Hepatocyte (in vitro differentiated cells): ENCODE measurements around the gene CFAP221. TPM values are rescaled to one million over a fixed set of nuclear protein-coding genes. Genes with fewer than 3 reads are reported as not detected.

Source experiments
- DNase-seq: peaks from one replicate; pipeline ENCODE4 v3.0.0-alpha.2; 2016; ENCODE audit warnings: low spot score
- H2AFZ ChIP-seq: fragments of 200-600 bp; sonication (generic); 2 replicates; pipeline ENCODE4 v1.6.0; 2016; ENCODE audit warnings: antibody characterized with exemption, mild to moderate bottlenecking
- H3K27ac ChIP-seq: fragments of 200-600 bp; sonication (generic); 2 replicates; pipeline ENCODE4 v1.5.1; 2016; ENCODE audit warnings: mild to moderate bottlenecking
- H3K27me3 ChIP-seq: fragments of 200-600 bp; sonication (generic); 2 replicates; pipeline ENCODE4 v1.6.1; 2016
- H3K36me3 ChIP-seq: fragments of 200-600 bp; sonication (generic); replicated peaks from 2 replicates; pipeline ENCODE4 v1.5.1; 2016; ENCODE audit warnings: low read depth; ENCODE audit not compliant: insufficient read depth
- H3K4me1 ChIP-seq: fragments of 200-600 bp; sonication (generic); 2 replicates; pipeline ENCODE4 v1.5.1; 2016; ENCODE audit warnings: mild to moderate bottlenecking, moderate library complexity; ENCODE audit not compliant: insufficient read depth
- H3K4me2 ChIP-seq: fragments of 200-600 bp; sonication (generic); 2 replicates; pipeline ENCODE4 v1.6.0; 2016
- H3K4me3 ChIP-seq: fragments of 200-600 bp; sonication (generic); 2 replicates; pipeline ENCODE4 v1.5.1; 2016; ENCODE audit warnings: mild to moderate bottlenecking
- H3K79me2 ChIP-seq: fragments of 200-600 bp; sonication (generic); 2 replicates; pipeline ENCODE4 v1.6.0; 2017; ENCODE audit warnings: mild to moderate bottlenecking
- H3K9me2 ChIP-seq: fragments of 200-600 bp; sonication (generic); replicated peaks from 2 replicates; pipeline ENCODE4 v1.6.0; 2017; ENCODE audit warnings: mild to moderate bottlenecking; ENCODE audit not compliant: insufficient read depth
- H3K9me3 ChIP-seq: fragments of 200-600 bp; sonication (generic); 2 replicates; pipeline ENCODE4 v1.5.1; 2016; ENCODE audit warnings: low read depth, mild to moderate bottlenecking
- H4K20me1 ChIP-seq: fragments of 200-600 bp; sonication (generic); 2 replicates; pipeline ENCODE4 v1.6.0; 2016; ENCODE audit warnings: mild to moderate bottlenecking; ENCODE audit not compliant: insufficient read depth, poor library complexity, severe bottlenecking
- EZH2 ChIP-seq: fragments of 200-600 bp; sonication (generic); IDR thresholded peaks from 2 replicates; pipeline ENCODE4 v1.6.1; 2016; ENCODE audit warnings: antibody characterized with exemption, mild to moderate bottlenecking, borderline replicate concordance
- EZH2phosphoT487 ChIP-seq: fragments of 200-600 bp; sonication (generic); IDR thresholded peaks from one replicate; pipeline ENCODE4 v1.6.1; 2018; ENCODE audit warnings: antibody characterized with exemption, mild to moderate bottlenecking, low read depth, moderate library complexity; ENCODE audit not compliant: unreplicated experiment, severe bottlenecking
- WGBS: methylation state at CpG from one replicate; pipeline ENCODE4 v1.1.6; 2016; ENCODE audit warnings: low lambda C conversion rate; ENCODE audit errors: missing lambda C conversion rate; 5-methylcytosine and 5-hydroxymethylcytosine counted together
- polyA plus RNA-seq: library from polyadenylated mRNA; unstranded; fragments of >200 nt; fragmentation: Nextera tagmentation; extraction: Ambion mirVana; gene quantifications from 2 replicates; pipeline ENCODE4 v1.2.1, GENCODE V29; 2016
- total RNA-seq: library from RNA; depleted of rRNA; stranded (reverse); fragments of >200 nt; gene quantifications from 2 replicates; pipeline ENCODE4 v1.2.3, GENCODE V29; 2014
- TF ChIP-seq, protein P1 (sequence below): fragments of 200-600 bp; sonication (generic); IDR thresholded peaks from 2 replicates; pipeline ENCODE4 v1.5.1; 2016; ENCODE audit warnings: antibody characterized with exemption, mild to moderate bottlenecking; ENCODE audit not compliant: poor library complexity

The CFAP221 gene
- total and polyA plus RNA-seq, 2 experiments from 2014 or later: 3.3 to 3.4 TPM

DNA sequence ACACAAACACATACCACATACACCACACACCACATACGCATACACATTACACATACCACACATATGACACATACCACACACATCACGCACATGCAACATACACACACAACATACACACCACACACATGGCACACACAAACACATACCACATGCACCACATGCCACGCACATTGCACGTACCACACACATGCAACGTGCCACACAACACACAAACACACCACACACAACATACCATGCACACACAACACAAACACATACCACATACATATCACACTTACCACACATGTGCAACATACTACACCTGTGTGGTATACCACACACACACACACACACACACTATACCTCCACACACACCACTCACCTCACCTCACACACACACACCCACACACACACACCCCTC lies 149.7 kb downstream of the CFAP221 start:
- no peak for DNase-seq
- H3K27me3 ChIP-seq: no peaks in the 10 kb centered on the region
- TF ChIP-seq EZH2 (no peak), EZH2phosphoT487 (no peak)
- TF ChIP-seq, protein P1, sequence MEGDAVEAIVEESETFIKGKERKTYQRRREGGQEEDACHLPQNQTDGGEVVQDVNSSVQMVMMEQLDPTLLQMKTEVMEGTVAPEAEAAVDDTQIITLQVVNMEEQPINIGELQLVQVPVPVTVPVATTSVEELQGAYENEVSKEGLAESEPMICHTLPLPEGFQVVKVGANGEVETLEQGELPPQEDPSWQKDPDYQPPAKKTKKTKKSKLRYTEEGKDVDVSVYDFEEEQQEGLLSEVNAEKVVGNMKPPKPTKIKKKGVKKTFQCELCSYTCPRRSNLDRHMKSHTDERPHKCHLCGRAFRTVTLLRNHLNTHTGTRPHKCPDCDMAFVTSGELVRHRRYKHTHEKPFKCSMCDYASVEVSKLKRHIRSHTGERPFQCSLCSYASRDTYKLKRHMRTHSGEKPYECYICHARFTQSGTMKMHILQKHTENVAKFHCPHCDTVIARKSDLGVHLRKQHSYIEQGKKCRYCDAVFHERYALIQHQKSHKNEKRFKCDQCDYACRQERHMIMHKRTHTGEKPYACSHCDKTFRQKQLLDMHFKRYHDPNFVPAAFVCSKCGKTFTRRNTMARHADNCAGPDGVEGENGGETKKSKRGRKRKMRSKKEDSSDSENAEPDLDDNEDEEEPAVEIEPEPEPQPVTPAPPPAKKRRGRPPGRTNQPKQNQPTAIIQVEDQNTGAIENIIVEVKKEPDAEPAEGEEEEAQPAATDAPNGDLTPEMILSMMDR: no peak
- H3K4me2 ChIP-seq: no peak overlapping the region
- H3K9me2 ChIP-seq: no peaks in the 10 kb centered on the region
- H3K4me1 ChIP-seq: peaks cover 16% of the 10 kb centered on the region
- 95% methylated on average over 5 of the region's 5 CpGs for WGBS
- H3K36me3 ChIP-seq: no peaks in the 10 kb centered on the region
- no peak overlapping the region for H3K4me3 ChIP-seq
- H3K9me3 ChIP-seq: no peaks in the 10 kb centered on the region
- H3K27ac ChIP-seq: no peak overlapping the region
- no peaks in the 10 kb centered on the region for H3K79me2 ChIP-seq
- no peaks in the 10 kb centered on the region for H4K20me1 ChIP-seq
- no peak overlapping the region for H2AFZ ChIP-seq

DNA sequence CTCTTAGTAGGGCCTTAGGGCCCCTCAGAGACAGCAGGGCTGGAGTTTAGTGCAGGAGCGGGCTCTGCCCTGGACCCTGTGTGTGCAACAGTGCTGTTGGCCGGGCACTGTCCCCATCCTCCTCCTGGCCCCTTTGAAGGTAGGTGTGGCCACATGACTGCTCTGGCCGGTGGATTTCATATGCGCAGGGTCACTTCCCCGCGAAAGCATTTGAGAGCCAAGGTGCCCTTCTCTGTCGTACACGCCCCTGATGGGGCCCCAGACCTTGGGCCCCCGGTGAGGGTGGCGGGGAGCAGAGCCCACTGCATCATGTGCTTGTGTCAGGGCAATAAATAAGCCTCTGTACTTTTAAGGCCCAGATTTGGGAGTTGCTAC lies 150.2 kb downstream of the CFAP221 start:
- H3K36me3 ChIP-seq: no peaks in the 10 kb centered on the region
- no peaks in the 10 kb centered on the region for H3K9me2 ChIP-seq
- no peaks in the 10 kb centered on the region for H3K9me3 ChIP-seq
- H3K4me2 ChIP-seq: peak overlapping the region; percentile 58
- DNase-seq: no peak
- no peak overlapping the region for H3K4me3 ChIP-seq
- no peaks in the 10 kb centered on the region for H3K27me3 ChIP-seq
- no peaks in the 10 kb centered on the region for H3K79me2 ChIP-seq
- peak overlapping the region; percentile 1 for H2AFZ ChIP-seq
- no peaks in the 10 kb centered on the region for H4K20me1 ChIP-seq
- H3K27ac ChIP-seq: peak overlapping the region; percentile 26
- no peak for TF ChIP-seq EZH2
- TF ChIP-seq, protein P1: no peak
- no peak for TF ChIP-seq EZH2phosphoT487
- H3K4me1 ChIP-seq: peaks cover 16% of the 10 kb centered on the region
- WGBS: 78% methylated on average over 8 of the region's 10 CpGs

DNA sequence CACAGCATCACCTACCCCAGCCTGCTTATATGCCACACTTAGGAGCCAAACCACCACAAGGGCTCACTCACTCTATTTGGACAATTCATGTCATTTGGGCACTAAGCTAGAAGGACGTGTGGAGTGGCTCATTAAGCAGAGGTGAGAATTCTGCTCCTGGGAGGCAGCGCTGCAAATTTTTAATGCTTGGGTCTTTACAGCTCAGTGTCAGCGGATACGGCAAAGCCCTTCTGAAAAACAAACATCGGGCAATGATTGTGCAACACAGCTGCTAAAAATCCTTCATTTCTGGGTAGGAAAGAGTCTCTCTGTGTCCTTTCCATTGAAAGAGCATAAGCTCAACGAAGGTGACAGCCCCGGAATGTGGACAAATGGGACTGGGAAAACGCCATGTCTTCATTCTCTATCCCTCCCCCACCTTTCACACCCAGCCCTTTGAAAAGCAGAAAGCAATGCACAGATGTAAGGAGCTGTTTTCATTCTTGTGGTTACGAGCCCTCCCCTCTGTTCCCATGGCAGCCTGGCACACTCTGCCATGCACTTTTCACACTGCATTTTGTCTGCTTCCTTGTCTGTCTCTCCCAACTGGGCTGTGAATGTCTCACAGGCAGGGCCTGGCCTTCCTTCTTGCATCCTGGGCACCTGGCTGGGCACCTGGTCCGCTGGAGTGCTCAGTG lies 150.7 kb downstream of the CFAP221 start:
- H3K79me2 ChIP-seq: no peaks in the 10 kb centered on the region
- H4K20me1 ChIP-seq: no peaks in the 10 kb centered on the region
- no peak for DNase-seq
- WGBS: 34% methylated on average over 10 of the region's 10 CpGs
- H3K27ac ChIP-seq: peak overlapping the region; percentile 26
- H3K4me2 ChIP-seq: peak overlapping the region; percentile 58
- H3K9me3 ChIP-seq: no peaks in the 10 kb centered on the region
- H3K27me3 ChIP-seq: no peaks in the 10 kb centered on the region
- H3K36me3 ChIP-seq: no peaks in the 10 kb centered on the region
- H3K4me3 ChIP-seq: no peak overlapping the region
- TF ChIP-seq EZH2phosphoT487 (no peak), EZH2 (no peak)
- TF ChIP-seq, protein P1: no peak
- peak overlapping the region; percentile 1 for H2AFZ ChIP-seq
- peaks cover 16% of the 10 kb centered on the region for H3K4me1 ChIP-seq
- no peaks in the 10 kb centered on the region for H3K9me2 ChIP-seq
